ENCODE measurements around the gene PIEZO1. TPM values are rescaled to one million over a fixed set of nuclear protein-coding genes. Genes with fewer than 3 reads are reported as not detected.

PIEZO1 gene
- total RNA-seq, 1 experiment from 2014 or later: 81.1 TPM

DNA sequence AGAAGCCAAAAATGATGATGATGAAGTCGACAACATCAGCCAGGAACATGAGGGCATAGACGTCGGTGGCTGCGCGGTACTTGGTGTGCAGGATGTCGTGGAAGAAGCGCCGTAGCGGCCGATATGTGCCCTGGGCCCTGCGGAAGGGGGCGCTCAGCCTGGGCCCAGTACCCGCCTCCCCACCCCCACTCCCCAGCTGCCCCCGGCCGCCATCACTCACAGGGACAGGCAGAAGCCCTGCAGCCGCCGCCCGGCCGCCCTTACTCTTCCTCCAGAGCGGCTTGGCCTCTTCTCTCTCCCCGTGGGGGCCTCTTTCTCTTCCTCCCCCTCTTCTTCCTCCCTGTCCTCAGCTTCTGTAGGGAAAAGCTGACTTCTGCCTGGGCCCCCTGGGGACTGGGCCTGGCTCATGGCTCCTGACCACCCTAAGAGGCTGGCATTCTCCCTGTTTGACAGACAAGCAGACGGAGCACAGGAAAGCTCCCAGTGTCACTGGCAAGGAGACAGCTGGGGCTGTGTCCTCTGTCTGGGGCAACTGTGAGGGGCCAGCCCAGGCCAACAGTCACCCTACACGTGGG lies 64.5 kb downstream of the PIEZO1 start:
- in situ Hi-C loops (cut with HindIII; ENCODE audit: low pct_unique_long_range_greater_than_20kb, low sequenced_read_pairs): no loop called here
- DNase-seq (ENCODE audit: low read depth): no peak

DNA sequence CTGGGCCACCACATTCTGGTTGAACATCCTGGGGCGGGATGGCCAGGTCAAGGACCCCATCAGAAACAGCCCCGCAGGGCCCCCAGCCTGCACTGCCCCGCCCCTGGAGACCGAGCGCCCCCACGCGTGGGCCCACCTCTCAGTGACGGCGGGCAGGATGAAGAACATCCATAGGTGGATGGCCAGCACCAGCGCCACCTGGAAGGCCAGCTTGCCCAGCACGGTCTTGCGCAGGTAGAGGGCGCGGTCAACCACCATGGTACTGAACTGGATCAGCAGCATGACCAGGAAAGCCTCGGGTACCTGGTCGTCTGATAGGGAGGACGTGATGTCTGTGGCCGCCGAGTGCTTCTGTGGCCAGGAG lies 65.1 kb downstream of the PIEZO1 start:
- no peak for DNase-seq (ENCODE audit: low read depth)
- in situ Hi-C loops (cut with HindIII; ENCODE audit: low pct_unique_long_range_greater_than_20kb, low sequenced_read_pairs): no loop called here

DNA sequence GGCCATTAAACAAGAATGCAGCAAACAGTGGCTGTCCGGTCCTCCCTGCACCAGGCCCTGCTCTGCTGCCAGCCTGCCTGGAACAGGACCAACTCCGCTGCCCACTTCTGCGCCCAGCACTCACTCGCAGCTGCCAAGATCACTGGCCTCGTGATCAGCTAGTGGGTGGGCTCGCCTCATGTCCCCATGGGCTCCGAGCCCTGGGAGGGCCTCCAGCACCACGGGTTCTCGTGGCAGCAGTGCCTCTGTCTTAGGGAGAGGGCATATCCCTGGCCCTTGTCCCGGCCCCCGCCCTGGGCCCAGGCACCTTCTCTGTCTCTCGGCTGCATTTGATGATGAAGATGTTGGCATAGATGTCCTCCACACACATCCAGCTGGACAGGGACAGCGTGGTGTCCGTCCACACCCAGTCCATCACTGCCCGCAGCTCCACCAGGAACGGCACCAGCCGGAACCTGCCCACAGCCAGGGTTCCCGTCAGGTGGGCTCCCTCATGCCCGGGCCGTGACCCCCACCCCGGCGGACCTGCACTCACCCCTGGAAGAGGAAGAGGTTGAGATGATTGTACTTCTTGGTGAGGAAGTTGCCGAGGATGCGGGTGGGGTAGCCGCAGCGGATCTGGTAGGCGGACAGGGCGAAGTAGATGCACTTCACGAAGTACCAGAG lies 65.6 kb downstream of the PIEZO1 start:
- in situ Hi-C loops (cut with HindIII; ENCODE audit: low pct_unique_long_range_greater_than_20kb, low sequenced_read_pairs): no loop called here
- DNase-seq (ENCODE audit: low read depth): no peak

DNA sequence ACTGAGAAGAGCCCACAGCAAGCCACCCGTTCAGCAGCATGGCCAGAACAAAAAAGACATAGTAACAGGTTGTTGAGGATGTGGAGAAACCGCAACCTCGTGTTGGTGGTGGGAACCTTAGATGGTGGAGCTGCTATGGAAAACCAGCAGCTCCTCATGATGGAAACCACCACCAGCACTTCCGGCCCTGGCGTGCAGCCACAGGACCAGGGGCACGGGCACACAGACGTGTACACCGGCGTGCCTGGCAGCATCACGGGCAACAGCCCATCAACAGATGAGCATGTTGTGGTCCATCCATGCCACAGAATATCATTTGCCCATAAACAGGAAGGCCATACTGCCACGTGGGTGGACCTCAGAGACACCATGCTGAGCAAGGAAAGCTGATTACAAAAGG lies 66.8 kb downstream of the PIEZO1 start:
- no peak for DNase-seq (ENCODE audit: low read depth)
- in situ Hi-C loops (cut with HindIII; ENCODE audit: low pct_unique_long_range_greater_than_20kb, low sequenced_read_pairs): no loop called here

DNA sequence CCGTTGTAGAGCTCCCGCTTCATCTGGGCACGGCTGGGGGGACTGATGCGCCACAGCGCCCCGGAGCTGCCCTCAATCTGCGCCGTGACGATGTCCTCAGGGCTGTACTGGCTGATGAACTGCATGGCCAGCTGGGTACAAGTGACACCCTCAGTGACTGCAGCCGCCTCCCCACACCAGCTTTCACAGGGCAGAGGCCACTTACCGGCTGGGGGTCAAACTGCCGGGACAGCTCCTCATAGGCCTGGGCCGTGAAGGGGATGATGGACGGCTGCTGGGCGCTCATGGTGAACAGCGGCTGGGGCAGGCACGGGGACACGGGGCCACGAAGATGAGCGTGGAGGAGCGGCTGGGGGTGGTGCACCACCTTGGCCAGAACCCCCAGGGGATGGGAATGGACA lies 68.4 kb downstream of the PIEZO1 start:
- DNase-seq (ENCODE audit: low read depth): no peak
- in situ Hi-C loops (cut with HindIII; ENCODE audit: low pct_unique_long_range_greater_than_20kb, low sequenced_read_pairs): no loop called here

DNA sequence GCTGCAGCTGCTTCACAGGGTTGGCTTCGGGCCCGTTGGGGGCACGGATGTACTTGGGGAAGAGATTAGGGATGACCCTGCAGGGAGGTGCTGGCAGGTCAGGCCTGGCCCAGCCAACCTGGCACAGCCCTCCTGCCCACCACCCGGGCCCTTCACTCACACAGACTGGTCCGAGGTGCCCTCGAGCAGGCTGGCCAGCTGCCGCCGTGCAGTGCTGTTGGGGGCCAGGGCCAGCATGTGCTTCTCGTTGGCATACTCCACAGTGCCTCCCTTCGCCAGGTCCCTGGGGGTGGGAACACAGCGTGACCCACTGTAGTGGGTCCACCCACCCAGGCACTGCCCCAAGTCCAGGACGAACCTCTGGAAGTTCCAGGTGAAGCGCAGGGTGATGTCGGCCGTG lies 68.8 kb downstream of the PIEZO1 start:
- in situ Hi-C loops (cut with HindIII; ENCODE audit: low pct_unique_long_range_greater_than_20kb, low sequenced_read_pairs): no loop called here
- DNase-seq (ENCODE audit: low read depth): no peak

DNA sequence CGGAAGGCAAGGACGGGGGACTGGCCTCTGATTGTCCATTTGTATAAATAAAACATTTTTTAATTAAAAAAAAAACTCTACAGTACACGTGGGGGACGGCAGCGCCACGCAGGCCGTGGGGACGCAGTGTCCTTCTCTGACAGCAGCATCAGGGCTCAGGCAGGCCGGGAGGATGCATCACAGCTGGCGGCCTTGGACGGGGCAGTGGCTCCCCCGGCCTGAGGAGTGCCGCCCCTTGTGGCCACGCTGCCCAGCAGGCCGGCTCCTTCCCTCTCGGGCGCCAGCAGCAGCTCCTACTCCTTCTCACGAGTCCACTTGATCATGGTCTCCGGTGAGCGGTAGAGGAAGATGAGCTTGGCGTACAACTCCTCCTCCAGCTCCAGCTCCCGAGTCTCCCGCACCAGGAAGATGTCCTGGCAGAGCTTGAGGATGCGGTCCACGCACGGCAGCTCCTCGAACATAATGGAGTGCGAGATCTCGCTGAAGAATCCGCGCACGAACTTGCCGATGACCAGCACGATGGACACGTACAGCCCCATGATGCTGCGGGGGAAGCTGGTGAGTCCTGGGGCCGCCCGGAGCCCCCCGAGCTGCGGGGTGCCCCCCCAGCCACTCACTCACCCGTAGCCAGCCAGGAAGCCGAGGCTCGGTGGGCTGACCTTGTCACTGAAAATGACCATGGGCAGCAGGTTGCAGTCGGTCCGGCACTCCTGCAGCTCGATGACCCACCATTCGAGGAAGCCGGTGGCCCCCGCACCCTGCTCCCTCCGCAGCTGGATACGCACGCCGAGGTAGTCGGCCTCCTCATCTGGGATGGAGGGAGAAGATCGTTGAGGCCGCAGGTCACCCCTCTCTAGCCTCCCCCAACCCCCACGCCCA lies 69.5 kb downstream of the PIEZO1 start:
- no peak for DNase-seq (ENCODE audit: low read depth)
- in situ Hi-C loops (cut with HindIII; ENCODE audit: low pct_unique_long_range_greater_than_20kb, low sequenced_read_pairs): no loop called here

DNA sequence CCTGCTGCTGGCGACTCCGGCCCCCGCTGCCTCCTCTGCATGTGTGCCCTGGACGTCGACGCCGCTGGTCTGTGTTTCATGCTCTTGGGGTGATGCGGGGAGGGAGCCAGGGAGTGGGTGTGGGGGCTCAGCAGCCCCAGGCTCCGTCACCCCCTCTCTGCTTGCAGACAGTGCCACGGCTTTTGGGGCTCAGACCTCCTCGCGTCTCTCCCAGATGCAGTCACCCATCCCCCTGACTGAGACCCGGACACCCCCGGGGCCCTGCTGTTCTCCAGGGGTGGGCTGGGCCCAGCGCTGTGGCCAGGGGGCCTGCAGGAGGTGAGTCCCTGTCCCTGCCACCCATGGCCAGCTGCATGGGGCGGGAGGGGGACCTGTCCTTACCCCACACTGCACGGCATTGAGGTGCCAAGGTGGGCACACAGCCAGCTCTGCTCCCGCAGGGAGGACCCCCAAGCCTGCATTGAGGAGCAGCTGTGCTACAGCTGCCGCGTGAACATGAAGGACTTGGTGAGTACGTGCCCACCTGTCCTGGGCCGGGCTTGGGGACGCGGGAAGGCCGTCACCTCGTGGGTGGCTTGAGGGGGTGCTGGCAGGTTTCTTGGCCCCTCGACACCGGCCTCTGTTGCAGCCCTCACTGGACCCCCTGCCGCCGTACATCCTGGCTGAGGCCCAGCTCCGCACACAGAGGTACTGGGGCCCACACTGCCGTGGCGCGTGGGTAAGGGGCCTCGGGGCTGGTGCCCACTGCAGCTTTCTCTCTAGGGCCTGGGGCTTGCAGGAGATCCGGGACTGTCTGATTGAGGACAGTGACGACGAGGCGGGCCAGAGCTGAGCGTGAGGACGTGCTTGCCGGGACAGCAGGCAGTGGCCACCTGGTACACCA lies 70.4 kb downstream of the PIEZO1 start:
- in situ Hi-C loops (cut with HindIII; ENCODE audit: low pct_unique_long_range_greater_than_20kb, low sequenced_read_pairs): no loop called here
- no peak for DNase-seq (ENCODE audit: low read depth)

DNA sequence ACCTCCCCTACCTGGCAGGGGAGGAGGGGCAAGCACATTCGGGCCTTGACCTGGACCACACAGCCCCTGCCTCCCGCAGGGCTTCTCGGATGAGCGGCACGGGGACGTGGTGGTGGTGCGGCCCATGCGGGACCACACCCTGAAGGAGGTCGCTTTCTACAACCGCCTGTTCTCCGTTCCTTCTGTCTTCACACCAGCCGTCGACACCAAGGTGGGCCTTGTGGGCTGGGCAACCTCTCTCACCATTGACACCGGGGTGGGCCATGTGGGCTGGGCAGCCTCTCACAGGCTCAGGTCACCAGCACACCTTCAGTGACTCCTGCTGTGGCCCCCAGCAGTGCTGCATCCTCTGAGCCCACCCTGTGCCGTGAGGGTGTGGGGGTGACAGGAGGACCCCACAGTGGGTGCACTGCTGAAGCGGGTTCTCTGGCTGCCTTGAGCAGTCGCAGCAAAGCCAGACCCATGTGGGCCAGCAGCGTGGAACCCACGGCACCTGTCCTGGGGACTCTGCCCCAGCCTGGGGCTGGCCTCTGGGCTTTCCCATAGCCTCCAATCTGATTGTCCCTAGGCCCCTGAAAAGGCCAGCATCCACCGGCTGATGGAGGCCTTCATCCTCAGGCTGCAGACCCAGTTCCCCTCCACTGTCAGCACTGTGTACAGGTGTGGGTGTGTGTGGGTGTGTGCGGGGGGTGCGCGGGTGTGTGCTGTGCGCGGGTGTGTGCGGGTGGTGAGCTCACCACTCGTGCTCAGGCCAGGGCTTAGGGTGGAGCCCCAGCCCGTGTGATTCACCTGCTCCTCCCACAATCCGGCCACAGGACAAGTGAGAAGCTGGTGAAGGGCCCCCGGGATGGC lies 71.2 kb downstream of the PIEZO1 start:
- no peak for DNase-seq (ENCODE audit: low read depth)
- in situ Hi-C loops (cut with HindIII; ENCODE audit: low pct_unique_long_range_greater_than_20kb, low sequenced_read_pairs): no loop called here

DNA sequence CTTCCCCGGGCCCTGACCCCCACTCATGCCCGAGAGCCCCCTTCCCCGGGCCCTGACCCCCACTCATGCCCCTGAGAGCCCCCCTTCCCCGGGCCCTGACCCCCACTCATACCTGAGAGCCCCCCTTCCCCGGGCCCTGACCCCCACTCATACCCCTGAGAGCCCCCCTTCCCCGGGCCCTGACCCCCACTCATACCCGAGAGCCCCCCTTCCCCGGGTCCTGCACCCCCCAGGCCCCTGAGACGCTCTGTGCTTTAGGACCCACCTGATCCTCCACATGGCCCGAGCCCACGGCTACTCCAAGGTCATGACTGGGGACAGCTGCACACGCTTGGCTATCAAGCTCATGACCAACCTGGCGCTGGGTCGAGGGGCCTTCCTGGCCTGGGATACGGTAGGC lies 72.0 kb downstream of the PIEZO1 start:
- in situ Hi-C loops (cut with HindIII; ENCODE audit: low pct_unique_long_range_greater_than_20kb, low sequenced_read_pairs): no loop called here

DNA sequence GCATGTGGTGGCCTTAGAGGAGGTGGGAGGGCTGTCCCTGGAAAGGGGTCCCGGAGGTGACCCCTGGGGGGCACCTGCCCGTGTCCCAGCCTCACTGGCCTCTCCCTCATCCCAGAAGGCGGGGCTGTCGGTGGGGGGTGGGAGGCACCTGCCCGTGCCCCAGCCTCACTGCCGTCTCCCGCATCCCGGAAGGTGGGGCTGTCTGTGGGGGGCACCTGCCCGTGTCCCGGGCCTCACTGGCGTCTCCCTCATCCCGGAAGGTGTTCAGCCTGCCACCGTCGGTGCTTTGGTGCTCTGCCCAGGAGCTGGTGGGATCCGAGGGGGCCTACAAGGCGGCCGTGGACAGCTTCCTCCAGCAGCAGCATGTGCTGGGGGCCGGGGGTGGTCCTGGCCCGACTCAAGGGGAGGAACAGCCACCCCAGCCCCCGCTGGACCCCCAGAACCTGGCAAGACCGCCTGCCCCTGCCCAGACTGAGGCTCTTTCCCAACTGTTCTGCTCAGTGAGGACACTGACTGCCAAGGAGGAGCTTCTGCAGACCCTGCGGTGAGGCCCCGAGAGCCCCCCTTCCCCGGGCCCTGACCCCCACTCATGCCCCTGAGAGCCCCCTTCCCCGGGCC lies 72.5 kb downstream of the PIEZO1 start:
- DNase-seq (ENCODE audit: low read depth): no peak
- in situ Hi-C loops (cut with HindIII; ENCODE audit: low pct_unique_long_range_greater_than_20kb, low sequenced_read_pairs): no loop called here

More for the DNA sequence above, 72.0 kb downstream of the PIEZO1 start:
- DNase-seq (ENCODE audit: low read depth): no peak

DNA sequence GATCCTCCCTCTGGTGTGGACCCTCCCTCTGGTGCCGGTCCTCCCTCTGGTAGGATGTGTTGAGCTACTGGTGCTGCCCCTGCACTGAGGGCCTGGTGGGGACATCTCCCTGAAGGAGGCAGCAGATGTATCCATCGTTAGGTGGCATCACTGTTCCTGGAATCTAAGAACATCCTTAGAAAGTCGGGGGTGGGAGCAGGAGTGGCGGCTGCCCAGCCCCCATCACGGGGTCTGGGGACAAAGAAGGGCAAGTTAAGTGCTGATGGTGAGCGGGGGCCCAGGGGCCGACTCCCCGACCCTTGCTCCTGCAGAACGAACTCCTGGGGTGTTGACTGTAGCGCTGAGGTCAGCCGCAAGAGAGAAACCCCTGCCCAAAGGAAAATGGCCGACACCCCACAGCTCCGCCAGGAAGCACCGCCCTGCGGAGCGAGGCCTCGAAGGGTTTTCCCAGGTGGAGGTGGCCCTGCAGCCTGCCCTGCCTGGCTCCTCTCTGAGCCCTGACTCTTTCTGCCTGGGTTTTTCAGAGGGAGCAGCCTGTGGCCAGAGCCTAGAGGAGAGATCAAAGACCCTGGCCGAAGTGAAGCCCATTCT lies 73.2 kb downstream of the PIEZO1 start:
- no peak for DNase-seq (ENCODE audit: low read depth)
- in situ Hi-C loops (cut with HindIII; ENCODE audit: low pct_unique_long_range_greater_than_20kb, low sequenced_read_pairs): no loop called here

DNA sequence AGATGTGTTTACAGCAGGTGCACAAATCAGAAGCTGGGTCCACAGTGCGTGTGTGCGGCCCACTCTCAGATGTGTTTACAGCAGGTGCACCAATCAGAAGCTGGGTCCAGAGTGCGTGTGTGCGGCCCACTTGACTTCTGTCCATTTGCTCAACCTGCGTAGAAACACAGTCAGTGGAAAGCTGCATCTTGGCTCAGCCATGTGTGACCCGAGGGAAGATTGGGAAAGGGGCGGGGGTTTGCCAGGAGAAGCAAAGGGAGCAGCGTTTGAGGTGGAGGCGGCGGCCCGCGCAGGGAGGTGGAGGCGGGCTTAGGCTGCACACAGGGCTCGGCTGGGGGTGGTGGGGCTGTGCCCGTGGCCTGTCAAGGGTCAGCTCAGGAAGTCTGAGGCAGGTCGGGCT lies 74.5 kb downstream of the PIEZO1 start:
- in situ Hi-C loops (cut with HindIII; ENCODE audit: low pct_unique_long_range_greater_than_20kb, low sequenced_read_pairs): no loop called here
- no peak for DNase-seq (ENCODE audit: low read depth)

DNA sequence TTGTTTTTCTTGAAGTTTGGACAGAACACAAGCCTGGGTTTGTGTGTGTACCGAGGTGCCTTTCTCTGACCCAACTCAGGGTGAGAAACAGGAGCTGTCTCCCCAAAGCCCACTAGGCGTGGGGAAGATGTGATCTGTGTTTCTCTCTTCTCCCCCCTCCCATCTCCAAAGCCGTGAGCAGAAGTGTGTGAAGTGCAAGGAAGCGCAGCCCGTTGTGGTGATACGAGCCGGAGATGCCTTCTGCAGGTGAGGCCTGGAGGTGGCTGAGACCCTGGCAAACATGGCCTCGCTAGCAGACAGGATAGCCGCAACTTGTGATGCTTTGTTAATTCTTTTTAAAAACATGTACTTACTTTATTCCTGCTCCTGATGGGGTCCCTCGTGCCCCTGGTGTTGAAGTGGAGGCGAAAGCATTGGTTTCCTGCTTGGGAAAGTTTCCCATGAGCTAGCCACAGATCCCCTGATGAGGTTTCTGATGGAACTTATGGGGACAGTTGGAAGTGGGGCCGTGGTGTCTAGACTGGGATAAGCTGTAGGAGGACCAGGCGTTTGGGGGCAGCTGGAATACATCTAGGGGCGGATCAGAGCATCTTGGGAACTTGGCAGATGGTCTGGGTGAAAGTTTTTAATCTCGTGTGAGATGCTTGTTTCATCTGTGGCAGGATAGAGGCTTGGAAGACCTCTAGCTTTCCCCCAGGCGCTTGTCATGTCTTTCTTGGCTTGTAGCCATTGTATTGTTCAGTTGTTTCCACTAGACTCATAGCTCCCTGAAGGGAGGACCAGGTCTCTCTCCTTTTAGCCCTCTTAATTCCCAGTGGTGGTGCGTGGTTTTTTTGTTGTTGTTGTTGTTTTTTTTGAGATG lies 77.8 kb downstream of the PIEZO1 start:
- DNase-seq (ENCODE audit: low read depth): no peak
- in situ Hi-C loops (cut with HindIII; ENCODE audit: low pct_unique_long_range_greater_than_20kb, low sequenced_read_pairs): no loop called here

DNA sequence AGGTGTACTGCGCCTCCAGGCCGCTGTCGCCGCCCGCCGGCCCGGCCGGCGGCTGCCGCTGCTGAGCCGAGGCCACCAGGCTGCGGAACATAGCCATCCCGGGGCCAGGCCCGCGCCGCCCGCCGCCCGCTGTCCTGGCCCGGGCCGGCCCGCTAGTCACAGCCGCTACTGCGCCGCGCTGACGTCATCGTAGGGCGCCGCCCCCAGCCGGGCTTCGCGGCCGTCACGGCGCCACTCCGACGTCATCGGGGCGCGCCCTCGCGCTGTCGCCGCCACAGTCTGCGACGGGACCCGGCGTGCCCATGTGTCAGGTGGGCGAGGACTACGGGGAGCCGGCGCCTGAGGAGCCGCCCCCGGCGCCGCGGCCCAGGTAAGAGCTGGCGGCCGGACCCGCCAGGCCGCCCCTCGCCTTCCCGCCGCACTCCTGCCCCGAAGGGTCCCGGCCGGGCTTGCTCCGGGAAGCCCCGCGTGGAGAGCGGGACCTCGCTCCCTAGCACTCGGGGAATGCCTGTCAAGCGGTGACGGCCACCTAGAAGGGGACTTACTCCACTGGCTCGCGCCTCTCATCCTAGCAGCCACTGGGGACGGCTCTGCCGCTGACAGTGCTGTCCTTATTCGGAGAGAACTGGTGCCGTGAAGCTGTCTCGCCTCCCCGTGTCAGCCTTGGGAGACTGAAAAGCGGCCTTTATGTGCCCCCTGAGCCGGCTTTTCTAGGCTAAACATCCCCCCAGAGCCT lies 78.6 kb downstream of the PIEZO1 start, which contains the start of the genes CTU2 and RNF166:
Gene CTU2 (plus strand): TSS at position 275 of the 736 bp plus-strand sequence. CDS start 28 bp downstream, at position 303.
Gene RNF166 (minus strand): TSS at position 180 of the 736 bp plus-strand sequence. CDS start 83 bp downstream, at position 97.
- DNase-seq (ENCODE audit: low read depth): peak; percentile 76
- in situ Hi-C loops (cut with HindIII; ENCODE audit: low pct_unique_long_range_greater_than_20kb, low sequenced_read_pairs): no loop called here
